NCI-H1092 (cell line): Measurements from ENCODE around the gene TESPA1.

Experiments
- DNase-seq: peaks from one replicate; lab custom pipeline; 2025; lab: John Stamatoyannopoulos, UW

The TESPA1 gene

DNA sequence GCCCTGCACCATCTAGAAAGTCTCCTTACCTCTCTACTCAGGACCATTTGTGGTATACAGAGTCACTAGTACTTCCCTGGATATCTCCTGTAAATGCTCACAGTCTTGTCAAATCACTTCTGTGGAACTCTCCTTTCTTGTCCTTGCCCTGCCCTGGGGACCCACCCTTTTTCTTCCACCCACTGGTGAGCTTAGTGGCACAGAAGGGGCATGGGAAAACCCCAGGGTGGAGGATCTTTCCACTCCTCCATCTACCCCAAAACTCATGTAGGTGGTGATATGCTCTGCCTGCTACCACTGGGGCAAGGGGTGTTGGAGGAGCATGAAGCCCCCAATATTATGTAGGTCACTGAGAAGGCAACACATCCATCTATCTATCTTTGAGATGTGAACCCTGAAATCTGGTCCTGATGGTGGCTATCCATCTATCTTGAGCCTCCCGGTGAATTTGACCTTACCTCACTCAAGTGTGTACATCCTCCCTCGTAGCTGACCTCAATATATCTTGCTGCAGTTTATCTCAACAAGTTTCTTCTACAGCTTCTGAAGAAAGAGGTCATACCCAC, 943 bp downstream of the TESPA1 start:
- no peak for DNase-seq

GRCh38 chr12:54981796-54982195, 2.8 kb downstream of the TESPA1 start:
- no peak for DNase-seq

DNA sequence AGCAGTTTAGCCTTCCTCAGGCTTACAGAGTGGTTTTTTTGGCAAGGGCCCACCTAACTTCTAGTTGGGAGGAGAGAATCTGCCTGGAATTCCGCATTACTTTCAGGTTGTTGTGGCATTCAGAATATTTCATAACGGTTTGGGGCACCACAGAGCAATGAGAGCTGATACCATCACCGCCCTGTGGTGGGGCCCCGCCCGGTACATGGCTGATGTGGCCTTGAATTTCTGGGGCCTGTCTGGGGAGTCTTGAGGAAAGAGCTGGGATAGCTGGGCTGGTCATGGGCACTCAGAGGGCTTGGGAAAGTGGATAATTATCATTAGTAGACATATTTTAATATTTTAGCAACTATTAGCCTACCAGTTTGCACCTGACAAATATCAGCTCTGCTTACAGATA, 4.2 kb downstream of the TESPA1 start:
- no peak for DNase-seq

DNA sequence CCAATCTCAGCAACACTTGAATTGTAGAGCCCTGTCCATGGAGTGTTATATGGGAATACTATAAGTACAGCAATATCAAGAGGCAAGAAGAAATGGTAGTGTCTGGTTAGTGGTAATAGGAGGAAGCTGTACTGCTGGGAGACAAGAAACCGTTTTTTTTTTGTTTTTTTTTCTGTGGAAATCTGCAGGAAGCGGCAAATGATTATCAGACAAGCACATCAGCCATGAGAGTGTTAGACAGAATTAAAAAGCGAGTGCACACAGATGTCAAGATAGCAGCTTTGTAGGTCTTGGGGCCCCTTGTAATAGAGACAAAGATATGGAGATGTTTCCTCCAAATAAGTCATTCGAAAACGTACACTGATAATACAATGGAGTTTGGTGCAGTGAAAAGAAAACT, 6.7 kb downstream of the TESPA1 start:
- DNase-seq: no peak

DNA sequence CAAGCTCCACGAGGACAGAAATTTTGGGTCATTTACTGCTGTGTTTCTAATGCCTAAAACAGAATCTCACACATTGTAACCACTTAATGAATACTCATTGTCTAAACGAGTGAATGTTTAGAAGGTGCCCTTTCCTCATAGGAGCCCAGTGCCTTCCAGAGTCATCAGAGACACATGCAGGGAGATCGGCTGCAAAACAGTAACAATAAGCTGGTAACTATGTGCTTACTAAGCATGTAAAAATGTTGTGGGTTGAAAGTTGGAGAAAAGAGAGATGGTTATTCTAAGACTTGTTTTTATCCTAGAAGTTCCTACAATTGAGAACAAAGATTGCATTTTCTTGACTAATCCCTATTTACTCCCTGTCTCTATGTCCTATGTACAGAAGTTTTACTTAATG, 7.4 kb downstream of the TESPA1 start:
- no peak for DNase-seq

DNA sequence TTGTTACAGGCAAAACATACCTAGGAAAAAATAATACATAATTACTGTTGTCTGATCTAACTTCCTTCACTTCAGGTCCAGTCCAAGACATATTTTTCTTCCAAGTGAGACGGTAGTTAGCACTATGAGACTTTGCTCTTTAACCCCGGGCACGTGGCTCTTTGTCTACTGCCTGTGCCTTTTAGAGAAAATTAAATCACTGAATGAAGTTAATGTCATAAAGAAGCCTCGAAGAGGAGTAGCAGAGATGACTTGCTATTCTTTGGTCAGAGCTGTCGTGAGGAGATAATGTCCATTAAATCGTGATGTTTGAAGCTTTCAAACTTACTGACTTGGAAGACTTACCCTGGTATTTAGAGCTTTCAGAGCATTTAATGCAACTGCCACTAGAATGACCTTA, 8.7 kb downstream of the TESPA1 start:
- no peak for DNase-seq

DNA sequence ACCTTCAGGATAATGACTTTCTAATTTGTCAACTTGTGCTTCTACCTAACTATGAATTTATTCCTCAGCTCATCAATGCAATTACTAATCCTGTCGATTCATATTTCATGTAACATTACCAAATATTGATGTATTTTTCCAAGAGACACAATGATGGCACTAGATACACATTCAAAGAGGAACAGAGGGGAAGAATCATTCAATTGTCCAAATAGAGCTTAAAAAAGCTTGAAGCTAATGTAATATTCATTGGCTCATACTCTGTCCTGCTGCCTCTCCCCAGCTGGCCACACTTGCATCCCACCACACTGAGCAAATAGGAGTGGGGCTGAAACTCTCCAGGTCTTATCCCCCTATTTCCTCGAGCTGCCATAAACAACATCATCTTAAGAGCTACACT, 9.3 kb downstream of the TESPA1 start:
- no peak for DNase-seq

GRCh38 chr12:54974279-54974678, 10.3 kb downstream of the TESPA1 start:
- no peak for DNase-seq

DNA sequence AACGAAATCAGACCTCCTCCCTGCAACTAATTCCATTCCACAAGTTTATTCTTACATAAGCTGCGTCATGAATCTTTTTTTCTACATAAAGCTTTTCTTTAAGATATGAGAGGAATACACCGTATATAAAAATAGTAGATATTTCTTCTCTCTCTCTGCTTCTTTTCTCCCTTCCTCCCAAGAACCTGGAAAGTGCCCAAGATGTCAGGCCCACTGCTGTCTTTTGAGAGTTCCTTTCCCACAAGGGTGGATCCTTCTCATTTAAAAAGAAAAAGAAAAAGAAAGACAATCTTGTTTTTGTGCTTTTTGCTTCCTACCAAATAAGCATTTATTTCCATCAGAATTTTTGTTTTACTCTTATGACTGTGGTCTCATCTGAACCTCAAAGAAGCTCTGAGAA, 11.0 kb downstream of the TESPA1 start:
- DNase-seq: no peak

- DNase-seq: no peak
These were observed 13.8 kb downstream of the TESPA1 start for GRCh38 chr12:54970741-54971140.

DNA sequence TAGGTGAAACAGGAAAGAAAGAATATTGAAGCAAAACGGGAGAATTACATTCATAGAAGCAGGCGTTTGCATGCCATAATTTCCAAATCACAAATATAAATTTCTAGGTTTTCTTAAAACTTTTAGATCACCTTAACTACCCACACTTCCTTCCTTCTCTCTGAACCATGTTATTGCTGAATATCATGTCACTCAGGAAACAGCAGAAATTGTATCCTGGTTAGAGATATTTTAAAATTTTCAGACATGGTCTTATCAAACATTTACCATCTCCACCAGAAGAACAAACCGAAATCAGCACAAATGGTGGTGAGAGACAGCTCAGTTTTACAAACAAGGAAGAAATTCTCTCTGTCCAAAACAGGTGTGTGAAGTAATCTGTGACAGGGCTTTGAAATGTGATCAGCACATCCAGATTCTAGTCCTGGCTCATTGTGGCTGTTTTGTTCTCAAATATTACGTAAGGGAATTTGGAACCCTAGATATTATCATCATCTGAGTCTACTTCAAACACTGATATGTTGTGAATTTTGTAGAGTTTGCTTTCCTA, 16.3 kb downstream of the TESPA1 start:
- DNase-seq: no peak

- no peak for DNase-seq
These were observed 17.1 kb downstream of the TESPA1 start for GRCh38 chr12:54967461-54967860.

- no peak for DNase-seq
These were observed 23.4 kb downstream of the TESPA1 start for GRCh38 chr12:54961190-54961589.

- no peak for DNase-seq
These were observed 25.1 kb downstream of the TESPA1 start for GRCh38 chr12:54959291-54960018.

DNA sequence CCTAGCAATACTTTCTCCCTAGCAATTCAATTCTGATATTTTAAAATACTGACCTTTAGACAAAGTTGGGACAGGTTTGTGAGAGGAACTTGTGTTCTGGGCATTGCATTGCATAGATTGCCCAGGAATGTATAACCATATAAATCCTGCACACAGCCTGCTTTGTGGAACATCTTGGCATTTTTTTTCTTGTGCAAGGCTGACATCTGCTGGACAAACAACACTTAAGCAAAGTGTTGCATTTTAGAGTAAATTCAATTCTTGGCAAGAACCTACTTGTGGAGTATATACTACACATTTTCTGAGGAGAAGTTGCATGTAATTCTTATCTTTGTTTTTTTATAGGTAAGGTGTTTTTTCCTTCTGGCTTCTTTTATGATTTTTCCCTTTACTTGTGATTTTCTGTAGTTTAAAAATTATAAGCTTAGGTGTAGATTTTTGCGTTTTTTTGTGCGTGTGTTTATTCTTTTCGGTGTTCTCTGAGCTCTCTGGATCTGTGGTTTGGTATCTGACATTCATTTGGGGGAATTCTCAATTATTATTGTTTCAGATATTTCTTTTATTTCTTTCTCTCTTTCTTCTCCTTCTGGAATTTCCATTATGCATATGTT, 26.4 kb downstream of the TESPA1 start:
- DNase-seq: peak; percentile 49

DNA sequence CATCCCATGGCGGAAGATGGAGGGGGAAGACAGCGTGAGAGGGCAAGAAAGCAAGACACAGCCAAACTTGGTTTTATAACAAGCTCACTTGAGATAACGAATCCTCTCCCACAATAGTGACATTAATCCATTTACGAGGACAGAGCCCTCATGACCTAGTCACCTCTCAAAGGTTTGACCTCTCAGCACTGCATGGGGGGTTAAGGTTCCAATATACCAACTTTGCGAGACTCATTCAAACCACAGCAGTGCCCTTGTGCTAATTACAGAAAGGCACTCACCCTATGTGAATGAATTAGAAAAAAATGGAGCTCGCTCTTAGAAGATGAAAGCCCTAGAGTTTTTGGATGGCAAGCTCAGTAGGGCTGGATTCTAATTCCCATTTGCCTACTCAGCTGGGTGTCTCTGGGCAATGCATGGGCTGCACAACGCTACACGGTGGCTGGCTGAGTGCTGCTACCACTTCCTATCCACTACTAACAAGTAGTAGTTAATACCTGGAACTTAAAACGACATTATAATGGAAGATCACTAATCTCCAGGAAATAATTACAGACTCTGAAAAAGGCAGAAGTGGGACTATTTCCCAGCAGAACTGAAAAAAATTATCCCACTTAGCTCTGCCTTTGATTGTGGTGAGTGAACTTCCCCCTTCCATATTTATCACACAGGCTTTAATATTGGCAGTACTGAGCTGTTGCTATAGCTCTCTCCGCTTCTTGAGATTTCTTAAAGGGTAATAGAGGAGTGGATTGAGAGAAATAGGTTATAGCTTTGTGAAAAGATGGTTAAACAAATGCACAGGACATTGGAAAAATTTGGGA, 27.5 kb downstream of the TESPA1 start:
- no peak for DNase-seq

DNA sequence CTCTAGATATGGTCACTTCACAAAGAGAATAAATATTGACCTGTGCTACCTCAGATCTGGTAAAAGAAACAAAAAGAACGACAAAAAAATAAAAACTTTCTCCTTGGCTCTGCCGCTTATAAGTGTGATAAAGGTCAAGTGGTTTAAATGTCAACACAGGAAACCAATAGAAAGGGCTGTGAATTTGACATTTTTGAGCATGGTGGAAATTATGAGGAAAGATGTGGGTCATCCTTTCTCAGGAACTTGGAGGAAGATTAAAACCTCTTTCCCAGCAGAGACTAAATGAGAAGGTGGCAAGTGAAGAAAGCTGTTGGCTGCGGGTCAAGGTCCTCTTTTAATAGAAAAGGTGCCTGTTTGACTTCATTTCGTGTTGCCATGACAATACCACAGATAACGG, 28.2 kb downstream of the TESPA1 start:
- DNase-seq: no peak

GRCh38 chr12:54954801-54955200, 29.8 kb downstream of the TESPA1 start:
- no peak for DNase-seq

GRCh38 chr12:54954228-54954627, 30.3 kb downstream of the TESPA1 start:
- no peak for DNase-seq

DNA sequence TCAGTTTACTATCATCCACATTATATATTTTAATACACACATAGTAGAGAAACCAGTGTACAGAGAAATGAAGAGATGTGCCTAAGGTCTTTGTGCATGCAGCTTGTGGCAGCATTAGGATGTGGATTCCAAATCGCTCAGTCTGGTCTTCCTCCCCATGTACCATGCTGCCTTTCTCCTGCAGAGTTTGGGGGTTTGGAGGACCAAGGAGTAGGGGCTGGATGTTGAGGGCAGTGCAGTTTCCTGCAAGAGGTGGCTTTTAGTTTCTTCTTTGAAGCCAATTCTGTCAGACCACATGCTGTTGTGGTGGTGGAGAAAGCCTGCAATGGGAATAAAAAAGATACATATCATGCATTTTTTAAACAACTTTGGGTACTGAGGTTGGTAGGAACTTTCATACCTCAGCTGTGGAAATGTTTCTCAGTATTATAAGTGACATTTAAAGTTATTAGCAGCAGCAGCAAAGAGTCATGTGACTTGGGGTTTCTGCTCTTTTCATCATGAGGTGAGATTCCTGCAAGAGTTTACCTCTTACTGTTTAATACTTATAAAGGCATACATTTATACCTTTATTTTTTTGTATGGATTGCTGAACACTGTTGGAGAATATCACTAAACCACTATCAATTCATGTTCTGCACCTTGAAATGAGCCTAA, 34.4 kb downstream of the TESPA1 start:
- DNase-seq: no peak

GRCh38 chr12:54949073-54949711, 35.4 kb downstream of the TESPA1 start:
- no peak for DNase-seq
